Jurkat, Clone E6-1 (cell line): Measurements from ENCODE around the gene MAP10. TPM values are rescaled to one million over a fixed set of nuclear protein-coding genes. Genes with fewer than 3 reads are reported as not detected.
A peak's percentile ranks its signal among the peaks of the same experiment; 100 is the strongest.
"Not testable (repeated sequence)": the region's sequence is repeated elsewhere in the genome, so short reads cannot be mapped to it uniquely, and the experiment has no call there.

Source experiments
- DNase-seq: peaks from one replicate; pipeline ENCODE4 v3.0.0-alpha.2; 2011; ENCODE audit warnings: low read depth, low spot score
- H3K4me3 ChIP-seq: 2 replicates; pipeline ENCODE4 v1.5.1; 2011; ENCODE audit warnings: mild to moderate bottlenecking, low read length, control low read depth, moderate library complexity
- polyA plus RNA-seq: library from polyadenylated mRNA; unstranded; fragments of >200 nt; gene quantifications from one replicate; pipeline ENCODE4 v1.2.1, GENCODE V29; 2012; ENCODE audit warnings: missing spikeins; ENCODE audit not compliant: insufficient read length, insufficient read depth

Gene MAP10, protein sequence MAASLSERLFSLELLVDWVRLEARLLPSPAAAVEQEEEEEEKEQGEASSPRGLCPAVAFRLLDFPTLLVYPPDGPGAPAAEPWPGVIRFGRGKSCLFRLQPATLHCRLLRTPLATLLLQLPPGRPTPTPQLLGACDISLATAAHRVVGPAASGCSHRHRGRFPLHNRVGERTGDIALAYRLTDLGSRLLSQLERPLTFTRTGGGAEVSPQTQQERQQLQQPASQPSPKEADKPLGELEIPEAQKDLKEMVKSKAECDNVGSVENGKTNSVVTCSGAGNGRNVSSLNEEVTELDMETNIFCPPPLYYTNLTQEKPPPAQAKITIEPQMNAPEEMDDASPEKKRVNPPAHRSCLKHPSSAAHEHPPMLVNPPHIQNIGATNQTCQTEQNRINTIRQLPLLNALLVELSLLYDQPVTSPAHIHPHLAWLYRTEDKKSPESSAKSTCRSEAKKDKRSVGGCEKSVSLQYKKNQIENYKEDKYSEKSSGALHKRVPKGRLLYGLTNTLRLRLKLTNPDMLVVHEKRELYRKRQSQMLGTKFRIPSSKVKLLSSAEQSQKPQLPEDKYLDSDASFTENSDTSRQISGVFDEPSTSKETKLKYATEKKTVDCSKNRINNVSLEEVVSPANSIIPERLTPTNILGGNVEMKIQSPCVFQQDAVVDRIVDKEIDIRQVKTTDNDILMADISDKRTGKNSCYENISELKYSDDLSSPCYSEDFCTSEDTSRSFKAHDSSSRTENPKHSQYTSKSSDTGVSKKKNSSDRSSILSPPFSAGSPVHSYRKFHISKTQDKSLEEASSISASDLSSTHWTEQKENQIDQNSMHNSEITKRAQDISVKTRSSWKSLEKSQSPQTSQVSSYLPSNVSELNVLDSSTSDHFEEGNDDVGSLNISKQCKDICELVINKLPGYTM
- polyA plus RNA-seq: not detected

DNA sequence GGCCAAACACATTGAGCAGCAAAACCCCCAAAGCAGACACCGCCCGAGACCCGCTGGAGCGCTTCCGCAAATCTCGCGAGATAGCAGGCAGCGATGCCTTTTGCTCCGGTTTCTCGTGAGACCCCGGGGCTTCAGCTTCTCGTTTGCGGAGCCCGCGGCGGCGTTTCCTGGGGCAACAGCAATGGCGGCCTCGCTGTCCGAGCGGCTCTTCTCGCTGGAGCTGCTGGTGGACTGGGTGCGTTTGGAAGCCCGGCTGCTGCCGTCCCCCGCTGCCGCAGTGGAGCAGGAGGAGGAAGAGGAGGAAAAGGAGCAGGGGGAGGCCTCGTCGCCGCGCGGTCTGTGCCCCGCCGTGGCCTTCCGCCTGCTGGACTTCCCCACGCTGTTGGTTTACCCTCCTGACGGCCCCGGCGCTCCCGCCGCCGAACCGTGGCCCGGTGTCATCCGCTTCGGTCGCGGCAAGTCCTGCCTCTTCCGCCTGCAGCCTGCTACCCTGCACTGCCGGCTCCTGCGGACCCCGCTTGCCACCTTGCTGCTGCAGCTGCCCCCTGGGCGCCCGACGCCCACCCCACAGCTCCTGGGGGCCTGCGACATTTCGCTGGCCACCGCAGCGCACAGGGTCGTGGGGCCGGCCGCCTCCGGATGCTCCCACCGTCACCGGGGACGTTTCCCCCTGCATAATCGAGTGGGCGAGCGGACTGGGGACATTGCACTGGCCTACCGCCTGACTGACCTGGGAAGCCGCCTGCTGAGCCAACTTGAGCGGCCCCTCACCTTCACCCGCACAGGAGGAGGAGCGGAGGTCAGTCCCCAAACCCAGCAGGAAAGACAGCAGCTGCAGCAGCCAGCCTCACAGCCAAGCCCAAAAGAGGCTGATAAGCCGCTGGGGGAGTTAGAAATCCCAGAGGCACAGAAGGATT is at the start of gene MAP10:
Gene MAP10, plus strand, starts transcription at position 148 of the 917 bp plus-strand sequence. Its CDS starts 34 bp downstream, at position 182.
- no peak within 1 kb of the TSS for H3K4me3 ChIP-seq
- DNase-seq: no peak

DNA sequence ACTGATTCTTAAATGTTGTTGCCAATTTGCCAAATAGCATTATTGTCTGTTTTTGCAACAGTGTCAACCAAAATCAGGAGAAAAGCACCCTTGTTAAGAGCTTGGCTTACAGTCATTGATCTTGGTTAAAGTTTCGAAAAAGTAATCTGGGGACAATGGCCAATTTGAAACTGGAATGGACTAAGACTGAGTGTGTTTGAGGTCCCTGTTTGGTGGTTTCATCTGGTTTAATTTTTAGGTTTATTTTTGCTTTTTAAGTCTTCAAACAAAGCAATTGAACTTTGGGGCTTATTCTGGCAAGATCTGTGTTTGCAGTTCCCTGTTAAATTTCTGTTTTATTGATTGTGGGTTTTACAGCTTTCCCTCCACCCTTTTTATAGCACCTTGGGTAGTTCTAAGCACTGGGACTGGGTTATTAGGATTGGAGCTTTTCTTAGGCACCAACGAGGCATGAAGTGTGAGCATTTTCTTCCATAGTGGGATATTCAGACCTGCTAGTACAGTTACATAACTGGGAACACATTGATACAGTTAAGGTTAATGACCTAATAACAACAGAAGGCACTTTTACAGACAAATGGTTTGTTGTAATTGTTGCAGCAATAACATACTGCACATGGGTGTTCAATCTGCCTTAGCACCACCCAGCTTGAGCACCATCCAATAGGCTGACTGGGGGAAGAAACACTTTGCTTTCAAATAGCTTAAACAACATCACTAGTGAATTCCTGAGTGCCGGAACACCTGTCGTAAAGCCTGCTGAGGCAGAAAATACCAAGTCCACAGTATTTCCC is 40.6 kb upstream of the MAP10 start:
- DNase-seq: no peak
- no peak overlapping the region for H3K4me3 ChIP-seq

DNA sequence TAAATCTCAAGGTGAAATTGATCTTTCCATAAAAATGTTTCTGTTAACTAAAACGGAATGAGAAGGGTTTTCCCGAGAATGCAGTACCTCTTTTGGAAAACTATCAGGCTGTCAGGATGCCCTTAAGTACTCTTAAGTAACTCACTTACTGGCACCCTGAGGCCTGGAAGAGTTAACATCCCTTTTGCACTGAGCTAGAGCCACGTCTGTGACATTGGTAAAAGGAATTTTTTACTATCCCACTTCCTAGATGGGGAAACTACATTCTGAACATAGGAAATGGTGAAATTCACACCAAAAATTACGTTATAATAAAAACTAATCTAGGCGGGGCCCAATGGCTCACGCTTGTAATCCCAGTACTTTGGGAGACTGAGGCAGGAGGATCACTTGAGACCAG is 39.7 kb upstream of the MAP10 start:
- H3K4me3 ChIP-seq: no peak overlapping the region
- no peak for DNase-seq

DNA sequence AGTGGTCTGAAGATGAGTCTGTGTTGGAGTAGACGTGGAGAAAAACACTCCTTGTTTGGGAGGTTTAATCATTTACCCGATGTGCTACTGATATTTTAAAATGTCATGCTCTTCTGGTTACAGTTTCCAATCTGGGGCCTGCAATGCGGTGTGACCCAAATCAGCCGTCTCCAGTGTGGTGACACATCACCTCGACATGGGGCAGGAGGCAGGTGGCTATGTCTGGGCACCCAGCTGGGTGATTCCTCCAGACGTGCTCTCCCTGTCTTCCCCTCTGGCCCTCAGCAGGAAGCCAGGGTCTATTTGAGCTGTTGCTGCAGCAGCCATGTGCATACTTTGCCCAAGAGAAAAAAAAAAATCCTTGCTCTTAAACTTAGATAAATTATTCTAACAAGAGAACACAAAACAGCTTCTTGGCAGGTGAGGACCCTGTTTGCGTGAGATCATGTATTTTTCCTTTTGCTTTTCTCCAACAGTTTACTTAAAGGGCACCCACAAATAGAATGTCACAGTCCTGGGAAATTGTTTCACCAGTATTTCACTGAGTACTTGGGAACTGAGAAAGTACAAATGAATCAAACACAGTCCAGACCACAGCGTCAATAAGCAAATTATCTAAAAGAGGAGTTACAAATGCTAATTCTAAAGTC is 38.9 kb upstream of the MAP10 start:
- no peak overlapping the region for H3K4me3 ChIP-seq
- DNase-seq: peak; percentile 14

DNA sequence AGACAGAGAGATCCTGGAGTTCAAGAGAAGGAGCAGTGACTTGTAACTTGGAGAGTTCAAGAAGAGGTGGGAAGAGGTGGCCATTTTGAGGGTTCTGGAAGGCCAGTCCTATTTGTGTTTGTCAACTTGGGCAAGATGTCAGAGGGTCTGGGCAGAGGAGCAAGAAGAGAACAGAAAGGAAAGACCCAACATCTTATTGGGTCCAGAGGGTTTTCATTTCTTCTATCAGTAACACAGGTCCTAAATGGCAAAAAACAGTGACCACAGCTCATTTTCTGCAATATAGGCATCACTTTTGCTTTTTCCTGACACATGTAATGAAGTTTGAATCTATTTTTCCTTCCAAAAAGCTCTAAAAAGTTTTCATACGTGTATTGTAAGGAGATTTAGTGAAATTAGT is 38.3 kb upstream of the MAP10 start:
- DNase-seq: no peak
- no peak overlapping the region for H3K4me3 ChIP-seq

DNA sequence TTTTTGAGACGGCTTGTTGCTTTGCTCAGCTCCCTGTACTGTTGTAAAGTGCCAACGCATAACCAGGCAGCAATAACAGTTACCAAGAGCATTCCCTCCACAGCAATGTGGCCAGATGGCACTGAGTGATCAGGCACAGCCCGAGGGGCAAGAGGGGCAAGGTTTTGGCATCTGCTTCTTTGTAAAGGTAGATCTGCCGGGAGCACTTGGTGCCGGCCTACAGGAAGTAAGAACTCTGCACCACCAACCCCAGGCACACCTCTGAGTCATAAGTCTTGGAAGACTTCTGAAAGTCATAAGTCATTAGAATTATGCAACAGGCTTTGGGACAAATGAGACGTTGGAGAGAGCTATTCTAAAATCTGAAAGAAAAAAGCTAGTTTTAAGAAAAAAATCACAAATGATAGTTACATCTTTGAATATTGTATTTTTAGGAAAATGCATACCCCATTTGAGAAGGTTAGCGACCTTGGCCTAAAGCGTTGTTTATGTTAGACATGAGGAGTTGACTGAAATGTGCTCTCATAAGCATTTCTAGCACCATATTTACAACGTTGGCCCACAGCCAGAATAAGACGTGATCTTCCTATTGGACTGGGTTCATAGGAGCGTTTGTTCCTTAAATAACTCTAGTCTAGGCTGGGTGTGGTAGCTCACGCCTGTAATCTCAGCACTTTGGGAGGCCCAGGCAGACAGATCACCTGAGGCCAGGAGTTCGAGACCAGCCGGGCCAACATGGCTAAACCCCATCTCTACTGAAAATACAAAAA is 37.7 kb upstream of the MAP10 start:
- peak; percentile 10 for DNase-seq

DNA sequence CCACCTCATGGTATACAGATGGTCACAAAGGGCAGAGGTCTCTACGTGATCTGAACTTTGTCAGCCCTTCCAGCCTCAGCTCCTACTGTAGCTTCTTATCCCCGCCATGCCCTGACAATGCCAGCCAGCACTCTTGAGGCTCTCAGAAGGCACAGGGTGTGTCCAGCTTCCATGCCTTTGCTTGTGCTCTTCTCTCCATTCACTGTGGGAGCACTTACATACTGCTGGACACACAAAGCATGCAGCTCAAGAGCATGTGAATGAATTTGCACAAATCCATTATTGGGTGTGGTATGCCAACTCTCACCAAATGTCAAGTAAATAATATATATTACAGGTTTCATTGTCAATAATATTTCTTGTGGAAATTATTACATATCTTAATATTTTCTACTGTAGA is 36.4 kb upstream of the MAP10 start:
- H3K4me3 ChIP-seq: no peak overlapping the region

More for the DNA sequence above, 37.7 kb upstream of the MAP10 start:
- no peak overlapping the region for H3K4me3 ChIP-seq

DNA sequence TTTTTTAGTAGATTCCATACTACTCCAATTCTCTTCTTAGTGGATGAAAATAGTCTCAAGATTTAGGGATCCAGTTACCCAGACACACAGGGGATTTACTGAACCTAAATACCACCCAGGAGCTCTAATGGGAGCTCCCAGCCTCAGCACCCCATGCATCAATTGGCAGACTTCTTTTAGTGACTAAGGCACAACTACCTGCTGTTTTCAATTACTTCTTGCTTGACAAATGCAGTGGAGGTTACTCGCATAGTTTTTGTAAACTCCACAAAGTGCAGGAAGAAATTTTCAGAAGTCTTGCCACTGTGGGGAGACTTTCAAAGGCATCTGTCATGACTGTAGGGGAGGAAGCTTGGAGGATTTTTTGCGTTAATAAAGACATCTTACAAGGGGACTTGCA is 35.5 kb upstream of the MAP10 start:
- no peak for DNase-seq
- H3K4me3 ChIP-seq: no peak overlapping the region

More for the DNA sequence above, 36.4 kb upstream of the MAP10 start:
- no peak for DNase-seq

DNA sequence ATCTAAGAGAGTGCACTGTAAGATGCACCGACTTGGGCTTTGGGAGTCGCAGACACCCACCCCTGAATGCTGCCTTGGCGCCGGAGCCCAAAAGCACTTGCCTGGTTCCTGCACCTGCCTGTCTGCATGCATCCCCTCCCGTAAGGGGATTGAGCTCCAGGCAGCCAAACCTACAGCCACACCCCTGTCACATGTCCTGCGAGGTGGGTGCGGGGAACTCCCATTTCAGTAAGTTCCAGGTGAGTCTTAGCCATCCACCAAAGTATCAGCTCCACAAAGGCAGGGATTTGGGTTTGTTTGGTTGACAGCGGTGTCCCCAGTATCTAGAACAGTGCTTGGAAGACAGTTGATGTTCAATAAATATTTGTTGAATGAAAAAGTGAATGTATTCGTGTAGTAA is 31.5 kb upstream of the MAP10 start:
- H3K4me3 ChIP-seq: no peak overlapping the region
- DNase-seq: no peak

DNA sequence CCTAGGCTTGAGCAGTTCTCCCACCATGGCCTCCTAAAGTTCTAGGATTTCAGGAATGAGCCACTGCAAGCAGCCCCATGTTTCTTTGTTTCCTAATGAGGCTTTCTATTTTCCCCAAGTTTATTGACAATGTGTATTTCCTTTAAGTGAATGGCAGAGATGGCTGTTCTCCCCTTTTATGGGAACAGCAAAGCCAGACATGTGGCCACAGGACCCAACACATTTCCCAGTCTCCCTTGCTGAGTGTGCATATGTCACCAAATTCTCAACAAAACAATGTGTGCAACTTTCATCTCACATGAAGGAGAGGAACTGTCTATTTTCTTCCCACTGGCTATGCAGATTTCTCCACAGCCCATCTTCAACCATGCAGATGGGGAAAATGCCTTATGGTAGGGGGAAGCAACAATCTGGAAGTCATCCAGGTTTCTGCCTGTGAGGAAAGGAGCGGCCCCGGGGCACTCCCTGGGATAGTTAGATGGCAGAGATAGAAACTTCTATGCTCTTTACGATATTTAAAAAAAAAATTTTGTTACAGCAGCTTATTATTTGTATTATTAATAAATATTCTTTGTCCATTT is 28.6 kb upstream of the MAP10 start:
- no peak overlapping the region for H3K4me3 ChIP-seq
- no peak for DNase-seq

DNA sequence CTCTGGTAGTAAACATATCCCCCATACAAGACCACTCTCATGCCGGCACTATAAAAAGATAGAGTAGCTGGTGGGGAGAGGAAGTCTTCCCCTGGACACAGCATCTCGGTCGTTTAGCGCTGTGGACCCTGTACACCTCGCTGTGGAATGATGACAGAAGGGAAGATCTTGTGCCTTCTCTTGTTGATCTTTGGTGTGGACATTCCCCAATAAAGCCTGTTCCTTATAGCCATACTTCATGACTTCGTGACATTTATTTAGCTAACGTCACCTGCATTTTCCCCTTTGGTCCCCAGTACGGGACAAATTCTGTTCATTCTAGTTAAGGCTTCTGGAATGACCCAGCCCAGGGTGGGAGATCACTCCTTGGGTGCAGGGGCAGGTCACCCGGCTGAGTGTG is 24.9 kb upstream of the MAP10 start:
- DNase-seq: no peak
- H3K4me3 ChIP-seq: no peak overlapping the region

DNA sequence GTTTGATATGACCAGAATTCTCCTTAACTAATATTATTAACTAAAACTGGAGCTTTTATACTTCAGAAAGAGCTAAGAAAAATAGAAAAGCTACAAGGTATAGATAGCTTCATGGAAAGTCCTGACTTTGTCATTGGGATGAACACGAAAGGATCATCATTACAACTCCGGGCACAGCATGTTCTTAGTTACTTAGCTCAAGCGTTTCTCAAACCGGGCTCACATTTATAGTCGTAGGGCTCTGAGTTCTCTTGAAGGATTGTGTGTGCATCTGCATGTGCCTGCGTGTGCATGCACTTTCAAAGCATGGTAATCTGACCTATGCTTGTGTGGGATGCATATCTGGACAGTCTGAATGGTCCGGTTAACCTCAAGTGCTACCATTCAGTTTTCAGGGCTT is 20.4 kb upstream of the MAP10 start:
- DNase-seq: no peak

DNA sequence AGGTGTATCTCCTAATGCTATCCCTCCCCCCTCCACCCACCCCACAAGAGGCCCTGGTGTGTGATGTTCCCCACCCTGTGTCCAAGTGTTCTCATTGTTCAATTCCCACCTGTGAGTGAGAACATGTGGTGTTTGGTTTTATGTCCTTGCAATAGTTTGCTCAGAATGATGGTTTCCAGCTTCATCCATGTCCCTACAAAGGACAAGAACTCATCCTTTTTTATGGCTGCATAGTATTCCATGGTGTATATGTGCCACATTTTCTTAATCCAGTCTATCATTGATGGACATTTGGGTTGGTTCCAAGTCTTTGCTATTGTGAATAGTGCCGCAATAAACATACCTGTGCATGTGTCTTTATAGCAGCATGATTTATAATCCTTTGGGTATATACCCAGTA is 19.6 kb upstream of the MAP10 start:
- H3K4me3 ChIP-seq, DNase-seq: not testable (repeated sequence)

More for the DNA sequence above, 20.4 kb upstream of the MAP10 start:
- no peak overlapping the region for H3K4me3 ChIP-seq

DNA sequence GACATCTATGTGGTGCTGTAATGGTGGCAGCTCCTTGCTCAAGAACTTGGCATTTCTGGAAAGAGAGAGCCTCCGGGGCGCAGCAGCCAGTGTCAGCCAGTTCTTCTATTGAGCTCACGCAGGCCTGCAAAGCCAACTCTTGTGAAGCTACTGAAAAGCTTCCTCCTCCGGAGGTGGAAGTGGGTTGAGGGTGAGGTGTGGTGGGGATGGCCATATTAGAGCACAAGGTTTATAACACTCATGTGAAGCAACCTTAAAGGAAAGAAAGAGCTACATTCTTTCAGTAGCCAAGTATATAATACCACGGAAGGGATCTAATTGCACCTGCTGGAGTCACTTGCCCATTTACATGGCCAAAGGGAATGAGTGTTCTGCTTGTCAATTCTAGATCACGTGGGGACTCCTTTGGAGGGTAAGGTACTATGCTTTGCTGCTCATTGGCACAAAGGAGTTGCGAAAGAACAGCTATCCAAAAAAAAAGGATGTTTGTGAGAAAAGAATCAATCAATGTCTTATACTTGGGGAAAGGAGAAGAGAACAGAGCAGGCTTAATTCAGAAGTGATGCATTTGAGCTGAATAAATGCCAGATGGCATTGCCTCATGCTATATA is 18.3 kb upstream of the MAP10 start:
- no peak overlapping the region for H3K4me3 ChIP-seq
- peak; percentile 81 for DNase-seq

DNA sequence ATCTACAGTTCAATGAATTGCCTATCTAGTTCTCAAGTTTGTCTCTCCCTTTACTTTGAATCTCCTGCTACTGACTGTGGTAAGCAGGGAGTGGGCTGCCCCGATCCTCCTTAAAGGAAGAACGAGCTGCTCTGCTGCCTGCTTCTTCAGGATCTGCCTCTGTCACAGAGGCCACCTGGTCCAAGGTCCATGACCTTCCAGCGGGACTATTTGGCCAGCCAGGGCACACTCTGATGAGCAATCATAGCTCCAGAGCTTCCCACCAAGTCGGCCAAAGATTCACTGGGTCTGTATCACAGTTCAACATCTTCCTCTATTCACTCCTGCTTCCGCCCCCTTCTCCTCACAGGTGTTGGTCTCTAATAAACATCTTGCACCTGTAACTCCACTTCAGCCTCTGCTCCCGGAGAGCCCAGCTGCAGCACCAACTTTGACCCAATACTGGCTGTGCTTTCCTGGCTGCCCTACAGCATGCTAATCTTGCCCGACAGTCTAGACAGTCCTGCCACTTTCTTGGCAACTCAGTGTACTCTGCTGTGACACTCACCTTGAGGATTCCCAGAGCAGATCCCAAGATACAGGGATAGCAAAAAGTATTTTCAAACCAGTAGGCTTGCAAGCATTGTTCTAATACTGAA is 16.9 kb upstream of the MAP10 start:
- DNase-seq: no peak
- no peak overlapping the region for H3K4me3 ChIP-seq

DNA sequence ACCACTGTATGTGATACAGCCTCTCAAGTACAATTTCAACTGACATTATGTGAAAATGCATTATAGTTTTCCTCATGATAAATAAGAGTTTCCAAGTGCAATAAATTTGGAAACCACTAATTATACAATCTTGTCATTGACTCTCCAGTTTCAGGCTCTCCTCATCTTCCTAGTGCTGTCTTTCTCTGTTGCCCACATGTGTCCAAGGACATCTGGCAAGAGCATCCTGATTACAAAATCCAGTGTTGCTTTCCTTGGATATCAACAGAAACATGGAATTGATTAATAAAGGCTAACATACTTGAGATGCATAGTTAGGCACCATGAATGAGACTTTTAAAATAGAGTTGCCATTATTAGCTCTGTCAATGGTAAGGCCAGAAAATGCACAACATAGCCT is 15.6 kb upstream of the MAP10 start:
- no peak for DNase-seq
- H3K4me3 ChIP-seq: no peak overlapping the region
